ENCODE measurements around the gene C16orf96. TPM values are rescaled to one million over a fixed set of nuclear protein-coding genes. Genes with fewer than 3 reads are reported as not detected.

The C16orf96 gene
- total and polyA plus RNA-seq, 2 of the 13 experiments (the other 11 are each of a cell fraction or from before 2014, with no cell fraction given), result 0.03 TPM; not detected in 1

GRCh38 chr16:4506450-4506849, 49.7 kb upstream of the C16orf96 start (continued):
- no peak for TF ChIP-seq NR2F1 (CRISPR knock-in tag; IDR thresholded peaks at IDR 0.05)
- no peak for TF ChIP-seq ZBTB20 (CRISPR knock-in tag; IDR thresholded peaks at IDR 0.05; ENCODE audit: borderline replicate concordance, low read depth)
- TF ChIP-seq, protein P1, sequence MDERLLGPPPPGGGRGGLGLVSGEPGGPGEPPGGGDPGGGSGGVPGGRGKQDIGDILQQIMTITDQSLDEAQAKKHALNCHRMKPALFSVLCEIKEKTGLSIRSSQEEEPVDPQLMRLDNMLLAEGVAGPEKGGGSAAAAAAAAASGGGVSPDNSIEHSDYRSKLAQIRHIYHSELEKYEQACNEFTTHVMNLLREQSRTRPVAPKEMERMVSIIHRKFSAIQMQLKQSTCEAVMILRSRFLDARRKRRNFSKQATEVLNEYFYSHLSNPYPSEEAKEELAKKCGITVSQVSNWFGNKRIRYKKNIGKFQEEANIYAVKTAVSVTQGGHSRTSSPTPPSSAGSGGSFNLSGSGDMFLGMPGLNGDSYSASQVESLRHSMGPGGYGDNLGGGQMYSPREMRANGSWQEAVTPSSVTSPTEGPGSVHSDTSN (CRISPR knock-in tag; IDR thresholded peaks at IDR 0.05), result no peak
- no peak for TF ChIP-seq HNF4G (IDR thresholded peaks at IDR 0.05; ENCODE audit: borderline replicate concordance, low read depth, low read length)
- no peak for TF ChIP-seq HNF4G (CRISPR knock-in tag; IDR thresholded peaks at IDR 0.05; ENCODE audit: borderline replicate concordance, low read depth)
- TF ChIP-seq MATR3 (CRISPR knock-in tag; IDR thresholded peaks at IDR 0.05), result no peak
- TF ChIP-seq ZNF547 (CRISPR knock-in tag; IDR thresholded peaks at IDR 0.05), result no peak
- TF ChIP-seq, protein P2, sequence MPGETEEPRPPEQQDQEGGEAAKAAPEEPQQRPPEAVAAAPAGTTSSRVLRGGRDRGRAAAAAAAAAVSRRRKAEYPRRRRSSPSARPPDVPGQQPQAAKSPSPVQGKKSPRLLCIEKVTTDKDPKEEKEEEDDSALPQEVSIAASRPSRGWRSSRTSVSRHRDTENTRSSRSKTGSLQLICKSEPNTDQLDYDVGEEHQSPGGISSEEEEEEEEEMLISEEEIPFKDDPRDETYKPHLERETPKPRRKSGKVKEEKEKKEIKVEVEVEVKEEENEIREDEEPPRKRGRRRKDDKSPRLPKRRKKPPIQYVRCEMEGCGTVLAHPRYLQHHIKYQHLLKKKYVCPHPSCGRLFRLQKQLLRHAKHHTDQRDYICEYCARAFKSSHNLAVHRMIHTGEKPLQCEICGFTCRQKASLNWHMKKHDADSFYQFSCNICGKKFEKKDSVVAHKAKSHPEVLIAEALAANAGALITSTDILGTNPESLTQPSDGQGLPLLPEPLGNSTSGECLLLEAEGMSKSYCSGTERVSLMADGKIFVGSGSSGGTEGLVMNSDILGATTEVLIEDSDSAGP (CRISPR knock-in tag; IDR thresholded peaks at IDR 0.05; ENCODE audit: borderline replicate concordance), result 0 out of 2 replicates have a peak, but pooled peaks have one; percentile 25
- no peak for TF ChIP-seq HNRNPLL (IDR thresholded peaks at IDR 0.05; ENCODE audit: low read depth, low read length, poor library complexity, severe bottlenecking)
- no peak for TF ChIP-seq ZNF329 (CRISPR knock-in tag; IDR thresholded peaks at IDR 0.05; ENCODE audit: low read depth)
- TF ChIP-seq SMARCC2 (IDR thresholded peaks at IDR 0.05), result no peak
- TF ChIP-seq KIAA2018 (CRISPR knock-in tag; IDR thresholded peaks at IDR 0.05; ENCODE audit: borderline replicate concordance), result no peak
- TF ChIP-seq ZNF781 (CRISPR knock-in tag; IDR thresholded peaks at IDR 0.05; ENCODE audit: borderline replicate concordance, not compliant biosample characterization), result no peak
- no peak for TF ChIP-seq ZNF788 (CRISPR knock-in tag; IDR thresholded peaks at IDR 0.05; ENCODE audit: borderline replicate concordance)
- no peak for TF ChIP-seq GATAD2A (CRISPR knock-in tag; IDR thresholded peaks at IDR 0.05)
- TF ChIP-seq CTCF (CRISPR knock-in tag; IDR thresholded peaks at IDR 0.05), result peak; percentile 91
- TF ChIP-seq ZNF782 (CRISPR knock-in tag; IDR thresholded peaks at IDR 0.05; ENCODE audit: borderline replicate concordance), result no peak
- TF ChIP-seq HNF4A (CRISPR knock-in tag; IDR thresholded peaks at IDR 0.05), result no peak

All from HepG2 (cell line).